ENCODE data around the gene CCDC91. TPM values are rescaled to one million over a fixed set of nuclear protein-coding genes. Genes with fewer than 3 reads are reported as not detected.

The CCDC91 gene
- total RNA-seq, 4 donors from 2014 or later = 19.0 to 38.1 (median 23.1) TPM

DNA sequence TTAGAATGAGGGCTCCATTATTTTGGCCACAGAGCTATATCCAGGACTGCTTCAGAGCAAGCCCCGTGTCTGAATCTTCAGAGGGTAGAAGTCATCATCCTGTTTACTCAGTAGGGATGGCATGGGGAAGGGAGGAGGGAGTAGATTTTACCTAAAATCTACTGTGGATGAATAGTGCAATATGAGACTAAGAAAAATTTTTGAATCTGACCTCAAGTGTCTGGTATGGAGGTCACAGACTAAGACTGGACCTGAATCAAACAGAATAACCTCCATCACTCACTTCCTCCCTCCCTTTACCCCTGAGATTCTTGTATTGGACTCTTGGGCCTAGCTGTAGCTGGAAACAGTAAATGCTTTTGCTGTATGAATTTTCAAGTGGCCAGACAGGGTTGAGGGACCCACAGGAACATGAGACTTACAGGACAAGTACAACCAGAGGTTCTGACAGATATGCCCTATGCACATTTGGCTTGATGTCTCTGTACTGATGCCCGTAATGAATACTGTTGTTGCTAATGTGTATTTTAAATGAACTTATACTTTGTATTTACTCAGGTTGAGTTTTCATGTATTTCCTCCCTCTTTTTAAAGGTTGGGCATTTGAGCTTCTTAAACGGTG lies 78.5 kb downstream of the CCDC91 start:
- no peaks in the 10 kb centered on the region for H3K4me1 ChIP-seq
- 99% methylated on average over 3 of the region's 3 CpGs for WGBS
- H3K27ac ChIP-seq = no peak overlapping the region
- H3K27me3 ChIP-seq = no peaks in the 10 kb centered on the region
- H3K36me3 ChIP-seq = peaks cover 16% of the 10 kb centered on the region
- peaks cover 4% of the 10 kb centered on the region for H3K9me3 ChIP-seq
- no peak overlapping the region for H3K4me3 ChIP-seq
- no peak for DNase-seq (ENCODE audit: low spot score in 2 of 2)
- TF ChIP-seq, protein P1, sequence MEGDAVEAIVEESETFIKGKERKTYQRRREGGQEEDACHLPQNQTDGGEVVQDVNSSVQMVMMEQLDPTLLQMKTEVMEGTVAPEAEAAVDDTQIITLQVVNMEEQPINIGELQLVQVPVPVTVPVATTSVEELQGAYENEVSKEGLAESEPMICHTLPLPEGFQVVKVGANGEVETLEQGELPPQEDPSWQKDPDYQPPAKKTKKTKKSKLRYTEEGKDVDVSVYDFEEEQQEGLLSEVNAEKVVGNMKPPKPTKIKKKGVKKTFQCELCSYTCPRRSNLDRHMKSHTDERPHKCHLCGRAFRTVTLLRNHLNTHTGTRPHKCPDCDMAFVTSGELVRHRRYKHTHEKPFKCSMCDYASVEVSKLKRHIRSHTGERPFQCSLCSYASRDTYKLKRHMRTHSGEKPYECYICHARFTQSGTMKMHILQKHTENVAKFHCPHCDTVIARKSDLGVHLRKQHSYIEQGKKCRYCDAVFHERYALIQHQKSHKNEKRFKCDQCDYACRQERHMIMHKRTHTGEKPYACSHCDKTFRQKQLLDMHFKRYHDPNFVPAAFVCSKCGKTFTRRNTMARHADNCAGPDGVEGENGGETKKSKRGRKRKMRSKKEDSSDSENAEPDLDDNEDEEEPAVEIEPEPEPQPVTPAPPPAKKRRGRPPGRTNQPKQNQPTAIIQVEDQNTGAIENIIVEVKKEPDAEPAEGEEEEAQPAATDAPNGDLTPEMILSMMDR (IDR thresholded peaks at IDR 0.05) = no peak
- TF ChIP-seq POLR2A (IDR thresholded peaks at IDR 0.05) (no peak), EP300 (IDR thresholded peaks at IDR 0.05) (no peak), POLR2AphosphoS5 (IDR thresholded peaks at IDR 0.05) (no peak)

DNA sequence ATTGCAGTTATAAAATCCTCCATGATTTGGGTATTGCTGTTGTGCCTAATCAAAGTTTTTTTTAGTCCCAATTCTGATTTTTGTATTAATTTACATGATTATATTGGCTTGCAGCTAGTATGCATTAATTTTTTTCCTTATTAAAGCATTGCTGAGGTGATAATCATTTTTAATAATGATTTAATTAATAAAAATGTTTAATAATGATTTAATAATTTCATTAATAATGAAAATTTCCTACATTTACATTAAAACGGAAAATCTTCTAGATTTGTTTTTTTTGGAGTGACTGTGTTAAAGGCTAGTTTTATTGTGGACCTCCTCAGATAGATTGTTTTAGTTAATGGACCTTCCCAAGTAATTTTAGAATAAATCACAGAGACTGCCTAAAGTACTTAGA lies 79.6 kb downstream of the CCDC91 start:
- no peaks in the 10 kb centered on the region for H3K4me1 ChIP-seq
- TF ChIP-seq EP300 (IDR thresholded peaks at IDR 0.05) = no peak
- TF ChIP-seq, protein P1 (IDR thresholded peaks at IDR 0.05) = no peak
- no peak for TF ChIP-seq POLR2A (IDR thresholded peaks at IDR 0.05)
- TF ChIP-seq POLR2AphosphoS5 (IDR thresholded peaks at IDR 0.05) = no peak
- H3K36me3 ChIP-seq = peaks cover 16% of the 10 kb centered on the region
- H3K27ac ChIP-seq = no peak overlapping the region
- peaks cover 4% of the 10 kb centered on the region for H3K9me3 ChIP-seq
- no peaks in the 10 kb centered on the region for H3K27me3 ChIP-seq
- DNase-seq (ENCODE audit: low spot score in 2 of 2) = no peak
- 94% methylated on average over 1 of the region's 1 CpG for WGBS
- H3K4me3 ChIP-seq = no peak overlapping the region

DNA sequence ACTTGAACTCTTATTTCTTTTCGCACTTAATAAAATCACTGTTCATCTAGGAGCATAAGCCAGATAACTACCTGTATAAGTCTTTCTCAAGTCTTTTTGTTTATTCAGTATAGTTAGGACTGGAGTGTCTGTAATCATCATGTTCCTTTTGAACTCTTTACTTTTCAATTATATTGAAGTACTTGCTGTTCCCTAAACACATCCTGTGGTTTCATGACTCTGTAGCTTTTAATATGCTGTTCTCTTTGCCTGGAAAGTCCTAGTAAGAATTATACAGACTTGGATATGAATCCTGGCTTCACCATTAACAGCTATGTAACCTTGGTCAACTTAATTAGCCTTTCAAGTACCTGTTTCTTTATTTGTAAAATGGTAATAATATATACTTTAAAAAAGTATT lies 88.2 kb downstream of the CCDC91 start:
- TF ChIP-seq POLR2AphosphoS5 (IDR thresholded peaks at IDR 0.05) (no peak), EP300 (IDR thresholded peaks at IDR 0.05) (no peak), POLR2A (IDR thresholded peaks at IDR 0.05) (no peak)
- TF ChIP-seq, protein P1 (IDR thresholded peaks at IDR 0.05) = no peak

DNA sequence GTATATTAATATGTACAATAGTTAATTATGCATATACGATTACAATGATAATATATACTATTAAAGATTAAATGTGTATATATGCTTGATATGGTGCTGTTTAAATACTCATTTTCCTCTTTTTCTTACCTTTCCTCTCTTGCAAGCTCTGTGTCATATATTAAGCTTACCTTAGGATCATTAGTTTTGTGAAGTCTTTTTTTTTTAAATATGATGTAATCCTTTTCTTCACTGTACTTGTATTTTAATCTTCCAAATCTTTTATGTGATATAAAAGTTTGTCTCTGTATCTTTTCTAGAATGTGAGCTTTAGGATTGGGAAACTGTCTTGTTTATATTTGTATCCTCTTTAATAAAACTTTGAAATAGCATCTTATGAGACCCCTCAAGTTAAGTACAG lies 88.7 kb downstream of the CCDC91 start:
- DNase-seq (ENCODE audit: low spot score in 2 of 2) = no peak
- Histone ChIP-seq H3K4me1 (no peaks in the 10 kb centered on the region), H3K4me3 (no peak overlapping the region), H3K27me3 (no peaks in the 10 kb centered on the region), H3K36me3 (no peaks in the 10 kb centered on the region), H3K9me3 (no peaks in the 10 kb centered on the region), H3K27ac (no peak overlapping the region)
- 91% methylated on average over 1 of the region's 1 CpG for WGBS
- TF ChIP-seq POLR2AphosphoS5 (IDR thresholded peaks at IDR 0.05) (no peak), EP300 (IDR thresholded peaks at IDR 0.05) (no peak), POLR2A (IDR thresholded peaks at IDR 0.05) (no peak)
- TF ChIP-seq, protein P1 (IDR thresholded peaks at IDR 0.05) = no peak

More for the DNA sequence above, 88.2 kb downstream of the CCDC91 start:
- H3K4me3 ChIP-seq = no peak overlapping the region
- H3K36me3 ChIP-seq = no peaks in the 10 kb centered on the region
- no peaks in the 10 kb centered on the region for H3K9me3 ChIP-seq
- no peak for DNase-seq (ENCODE audit: low spot score in 2 of 2)
- no peaks in the 10 kb centered on the region for H3K4me1 ChIP-seq
- WGBS = 96% methylated on average over 1 of the region's 1 CpG
- no peaks in the 10 kb centered on the region for H3K27me3 ChIP-seq
- H3K27ac ChIP-seq = no peak overlapping the region

DNA sequence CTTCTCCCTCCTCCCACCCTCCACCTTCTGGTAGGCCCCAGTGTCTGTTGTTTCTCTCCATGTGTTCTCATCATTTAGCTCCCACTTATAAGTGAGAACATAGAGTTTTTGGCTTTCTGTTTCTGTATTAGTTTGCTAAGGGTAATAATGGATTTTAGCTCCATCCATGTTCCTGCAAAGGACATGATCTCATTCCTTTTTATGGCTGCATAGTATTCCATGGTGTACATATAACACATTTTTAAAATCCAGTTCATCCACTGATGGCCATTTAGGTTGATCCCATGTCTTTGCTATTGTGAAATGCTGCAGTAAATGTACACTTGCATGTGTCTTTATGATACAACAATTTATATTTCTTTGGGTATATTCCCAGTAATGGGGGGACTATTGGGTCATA lies 96.1 kb downstream of the CCDC91 start:
- Histone ChIP-seq H3K4me1 (no peaks in the 10 kb centered on the region), H3K27ac (no peak overlapping the region), H3K27me3 (no peaks in the 10 kb centered on the region), H3K4me3 (no peak overlapping the region), H3K36me3 (no peaks in the 10 kb centered on the region), H3K9me3 (peaks cover 11% of the 10 kb centered on the region)
- TF ChIP-seq POLR2A (IDR thresholded peaks at IDR 0.05) (no peak), POLR2AphosphoS5 (IDR thresholded peaks at IDR 0.05) (no peak), EP300 (IDR thresholded peaks at IDR 0.05) (no peak)
- TF ChIP-seq, protein P1 (IDR thresholded peaks at IDR 0.05) = no peak
- DNase-seq (ENCODE audit: low spot score in 2 of 2) = no peak

All from suprapubic skin (tissue), 4 donors.